Glutamatergic neuron (in vitro differentiated cells): ENCODE measurements around the gene TMEM171. TPM values are rescaled to one million over a fixed set of nuclear protein-coding genes. Genes with fewer than 3 reads are reported as not detected.

Source experiments
- DNase-seq: peaks from one replicate; pipeline ENCODE4 v3.0.0; 2022
- H3K27ac Mint-ChIP-seq: one replicate; pipeline ENCODE4 v1.8.0; 2020; ENCODE audit warnings: mild to moderate bottlenecking, mixed read lengths, inconsistent platforms; ENCODE audit not compliant: unreplicated experiment
- H3K27me3 Mint-ChIP-seq: one replicate; pipeline ENCODE4 v1.8.0; 2020; ENCODE audit warnings: mild to moderate bottlenecking, moderate library complexity, mixed read lengths, inconsistent platforms; ENCODE audit not compliant: unreplicated experiment
- H3K36me3 Mint-ChIP-seq: one replicate; pipeline ENCODE4 v1.8.0; 2020; ENCODE audit warnings: mild to moderate bottlenecking, mixed read lengths, inconsistent platforms; ENCODE audit not compliant: unreplicated experiment
- H3K4me1 Mint-ChIP-seq: one replicate; pipeline ENCODE4 v1.8.0; 2020; ENCODE audit warnings: mild to moderate bottlenecking, low read depth, mixed read lengths, inconsistent platforms; ENCODE audit not compliant: unreplicated experiment
- H3K4me3 Mint-ChIP-seq: one replicate; pipeline ENCODE4 v1.8.0; 2020; ENCODE audit warnings: mild to moderate bottlenecking, mixed read lengths, inconsistent platforms; ENCODE audit not compliant: unreplicated experiment
- H3K9me3 Mint-ChIP-seq: one replicate; pipeline ENCODE4 v1.8.0; 2020; ENCODE audit warnings: mild to moderate bottlenecking, moderate library complexity, mixed read lengths, inconsistent platforms; ENCODE audit not compliant: unreplicated experiment
- total RNA-seq: library from RNA; stranded (reverse); fragmentation: NEBNext Ultra II Directional; extraction: Animal tissue kit (Norgen Biotek cat#: 25700); gene quantifications from one replicate; pipeline ENCODE4 v1.2.1, GENCODE V29; 2021; ENCODE audit not compliant: unreplicated experiment
- TF ChIP-seq, protein P1 (sequence below): fragments of 200-600 bp; sonication (generic); IDR thresholded peaks from one replicate; pipeline ENCODE4 v1.5.0; 2021; ENCODE audit not compliant: partially characterized antibody, unreplicated experiment

TMEM171 gene
- total RNA-seq, 1 donor from 2014 or later: 1.1 TPM

DNA sequence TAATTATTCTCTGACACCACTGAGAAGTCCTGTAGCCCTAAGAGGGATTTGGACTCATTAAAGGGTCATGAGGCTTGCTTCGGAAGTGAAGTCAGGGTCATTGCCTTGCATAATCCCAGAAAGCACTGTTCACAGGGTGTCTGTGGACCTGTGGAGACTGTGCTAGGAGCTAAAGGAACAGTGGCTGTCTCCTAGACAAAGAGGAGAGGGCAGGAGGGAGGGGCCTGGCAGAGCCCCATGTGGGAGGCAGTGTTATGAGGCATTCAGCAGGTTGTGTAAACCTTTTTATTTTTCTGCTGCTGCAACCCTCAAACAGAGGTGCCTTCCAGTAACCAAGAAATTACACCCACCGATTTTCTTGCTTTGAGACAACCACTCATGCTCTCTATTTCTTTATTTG lies 55.9 kb downstream of the TMEM171 start:
- Mint-ChIP-seq H3K27me3 (no peaks in the 10 kb centered on the region), H3K4me3 (no peak overlapping the region), H3K9me3 (no peaks in the 10 kb centered on the region)

DNA sequence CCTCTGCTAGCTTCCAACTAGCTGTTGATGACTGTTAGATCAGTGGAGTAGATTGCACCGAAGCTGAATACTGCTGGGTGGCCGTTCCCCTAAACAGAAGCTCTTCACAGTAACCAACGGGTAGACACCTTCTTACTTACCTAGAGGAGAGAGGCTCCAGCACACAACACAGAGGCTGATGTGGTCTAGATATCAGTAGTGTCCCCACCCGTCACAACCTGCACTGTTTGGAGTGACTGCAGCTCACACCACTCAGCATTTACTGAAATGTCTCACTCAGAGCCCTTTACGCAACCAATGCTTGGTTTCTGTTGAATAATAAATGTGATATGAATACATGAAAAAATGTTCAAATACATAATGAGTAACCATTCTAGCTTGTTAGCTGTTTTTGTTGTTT lies 57.9 kb downstream of the TMEM171 start:
- DNase-seq: no peak
- peaks cover 4% of the 10 kb centered on the region for H3K36me3 Mint-ChIP-seq
- TF ChIP-seq, protein P1, sequence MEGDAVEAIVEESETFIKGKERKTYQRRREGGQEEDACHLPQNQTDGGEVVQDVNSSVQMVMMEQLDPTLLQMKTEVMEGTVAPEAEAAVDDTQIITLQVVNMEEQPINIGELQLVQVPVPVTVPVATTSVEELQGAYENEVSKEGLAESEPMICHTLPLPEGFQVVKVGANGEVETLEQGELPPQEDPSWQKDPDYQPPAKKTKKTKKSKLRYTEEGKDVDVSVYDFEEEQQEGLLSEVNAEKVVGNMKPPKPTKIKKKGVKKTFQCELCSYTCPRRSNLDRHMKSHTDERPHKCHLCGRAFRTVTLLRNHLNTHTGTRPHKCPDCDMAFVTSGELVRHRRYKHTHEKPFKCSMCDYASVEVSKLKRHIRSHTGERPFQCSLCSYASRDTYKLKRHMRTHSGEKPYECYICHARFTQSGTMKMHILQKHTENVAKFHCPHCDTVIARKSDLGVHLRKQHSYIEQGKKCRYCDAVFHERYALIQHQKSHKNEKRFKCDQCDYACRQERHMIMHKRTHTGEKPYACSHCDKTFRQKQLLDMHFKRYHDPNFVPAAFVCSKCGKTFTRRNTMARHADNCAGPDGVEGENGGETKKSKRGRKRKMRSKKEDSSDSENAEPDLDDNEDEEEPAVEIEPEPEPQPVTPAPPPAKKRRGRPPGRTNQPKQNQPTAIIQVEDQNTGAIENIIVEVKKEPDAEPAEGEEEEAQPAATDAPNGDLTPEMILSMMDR: no peak
- no peaks in the 10 kb centered on the region for H3K9me3 Mint-ChIP-seq
- peaks cover 2% of the 10 kb centered on the region for H3K4me1 Mint-ChIP-seq
- H3K27me3 Mint-ChIP-seq: no peaks in the 10 kb centered on the region
- no peak overlapping the region for H3K27ac Mint-ChIP-seq
- H3K4me3 Mint-ChIP-seq: no peak overlapping the region

More for the DNA sequence above, 55.9 kb downstream of the TMEM171 start:
- Mint-ChIP-seq H3K27ac (no peak overlapping the region), H3K36me3 (peaks cover 4% of the 10 kb centered on the region), H3K4me1 (peaks cover 2% of the 10 kb centered on the region)
- TF ChIP-seq, protein P1: no peak
- DNase-seq: no peak

DNA sequence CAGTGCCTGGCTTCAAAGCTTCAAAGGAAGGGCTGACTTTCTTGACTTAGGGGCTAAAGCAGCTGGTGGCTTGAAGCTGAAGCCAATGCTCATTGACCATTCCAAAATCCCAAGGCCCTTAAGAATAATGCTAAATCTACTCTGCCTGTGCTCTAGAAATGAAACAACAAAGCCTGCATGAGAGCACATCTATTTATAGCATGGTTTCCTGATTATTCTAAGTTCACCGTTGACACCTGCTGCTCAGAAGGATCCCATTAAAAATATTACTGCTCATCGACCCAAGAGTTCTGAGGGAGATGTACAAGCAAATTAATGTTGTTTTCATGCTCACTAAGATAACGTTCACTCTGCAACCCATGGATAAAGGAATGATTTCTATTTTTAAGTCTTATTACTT lies 59.4 kb downstream of the TMEM171 start:
- Mint-ChIP-seq H3K36me3 (peaks cover 9% of the 10 kb centered on the region), H3K27me3 (no peaks in the 10 kb centered on the region), H3K27ac (no peak overlapping the region), H3K4me3 (no peak overlapping the region), H3K9me3 (no peaks in the 10 kb centered on the region), H3K4me1 (peaks cover 2% of the 10 kb centered on the region)
- no peak for DNase-seq
- TF ChIP-seq, protein P1: no peak

DNA sequence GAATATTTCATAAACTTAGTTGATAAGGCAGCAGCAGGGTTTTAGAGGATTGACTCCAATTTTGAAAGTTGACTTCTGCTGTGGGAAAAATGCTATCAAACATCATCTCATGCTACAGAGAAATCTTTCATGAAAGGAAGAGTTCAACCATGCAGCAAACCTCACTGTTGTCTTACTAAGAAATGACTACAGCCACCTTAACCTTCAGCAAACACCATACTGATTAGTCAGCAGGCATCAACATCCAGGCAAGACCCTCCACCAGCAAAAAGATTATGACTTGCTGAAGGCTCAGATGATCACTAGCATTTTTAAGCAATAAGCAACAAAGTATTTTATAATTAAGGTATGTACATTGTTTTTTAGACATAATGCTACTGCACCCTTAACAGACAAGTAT lies 60.2 kb downstream of the TMEM171 start:
- H3K4me3 Mint-ChIP-seq: no peak overlapping the region
- TF ChIP-seq, protein P1: no peak
- DNase-seq: no peak
- H3K4me1 Mint-ChIP-seq: peaks cover 1% of the 10 kb centered on the region
- no peaks in the 10 kb centered on the region for H3K27me3 Mint-ChIP-seq
- H3K27ac Mint-ChIP-seq: no peak overlapping the region
- no peaks in the 10 kb centered on the region for H3K9me3 Mint-ChIP-seq
- H3K36me3 Mint-ChIP-seq: peaks cover 9% of the 10 kb centered on the region

Other genes with a start within 250 kb of the TMEM171 start
- gene FCHO2, start 164.5 kb upstream of the TMEM171 start, total RNA-seq: 13.3 TPM
- gene TMEM174, start 52.6 kb downstream of the TMEM171 start, total RNA-seq: not detected